Kidney tubule cell (primary cell): ENCODE measurements around the gene CD68.
"Not testable (repeated sequence)": the region's sequence is repeated elsewhere in the genome, so short reads cannot be mapped to it uniquely, and the experiment has no call there.

Source experiments
- DNase-seq: peaks from one replicate; pipeline ENCODE4 v3.0.0-alpha.2; 2018; ENCODE audit warnings: low spot score

The CD68 gene

GRCh38 chr17:7613769-7614424 lies 34.5 kb downstream of the CD68 start:
- peak; percentile 52 for DNase-seq

- peak; percentile 100 for DNase-seq
Observed at GRCh38 chr17:7614425-7615264, 35.2 kb downstream of the CD68 start, which contains the start of gene FXR2. Gene FXR2 (minus strand): TSS chr17:7614897. CDS start chr17:7614532, 365 bp downstream.

- no peak for DNase-seq
Observed at GRCh38 chr17:7615265-7615747, 35.9 kb downstream of the CD68 start.

DNA sequence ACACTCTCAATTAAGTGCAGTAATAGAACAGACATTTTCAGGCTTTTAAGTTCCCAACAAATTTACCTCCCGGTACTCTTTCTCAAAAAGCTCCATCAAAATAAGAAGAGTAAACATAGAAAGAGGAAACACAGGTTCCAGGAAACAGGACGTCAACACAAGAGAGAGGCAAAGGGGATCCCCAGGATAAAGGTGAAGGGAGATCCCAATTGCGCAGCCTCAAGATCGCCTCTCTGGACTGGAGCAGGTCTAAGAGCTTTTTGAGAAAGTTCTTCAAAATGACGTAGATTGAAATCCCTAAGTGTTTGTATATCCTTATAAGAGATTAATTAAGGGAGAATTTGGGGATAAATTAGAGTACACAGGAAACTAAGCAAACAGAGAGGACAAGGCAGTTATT lies 39.2 kb downstream of the CD68 start:
- DNase-seq = no peak

GRCh38 chr17:7620835-7621234 lies 41.4 kb downstream of the CD68 start:
- DNase-seq = no peak

- no peak for DNase-seq
Observed at GRCh38 chr17:7623661-7624060, 44.2 kb downstream of the CD68 start.

DNA sequence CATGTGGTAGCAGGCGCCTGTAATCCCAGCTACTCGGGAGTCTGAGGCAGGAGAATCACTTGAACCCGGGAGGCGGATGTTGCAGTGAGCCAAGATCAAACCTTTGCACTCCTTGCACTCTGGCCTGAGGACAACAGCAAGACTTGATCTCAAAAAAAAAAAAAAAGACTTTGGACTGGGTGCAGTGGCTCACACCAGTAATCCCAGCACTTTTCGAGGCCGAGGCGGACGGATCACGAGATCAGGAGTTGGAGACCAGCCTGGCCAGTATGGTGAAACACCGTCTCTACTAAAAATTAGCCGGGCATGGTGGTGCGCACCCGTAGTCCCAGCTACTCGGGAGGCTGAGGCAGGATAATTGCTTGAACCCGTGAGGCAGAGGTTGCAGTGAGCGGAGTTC lies 46.3 kb downstream of the CD68 start:
- DNase-seq = not testable (repeated sequence)

- no peak for DNase-seq
Observed at GRCh38 chr17:7626307-7626706, 46.9 kb downstream of the CD68 start.

- DNase-seq = no peak
Observed at GRCh38 chr17:7626956-7627249, 47.5 kb downstream of the CD68 start.

- DNase-seq = peak; percentile 94
Observed at GRCh38 chr17:7627250-7628121, 48.0 kb downstream of the CD68 start, which contains the start of gene SAT2. Gene SAT2 (minus strand): TSS chr17:7627821. CDS start chr17:7627635, 186 bp downstream.

GRCh38 chr17:7629939-7630571 lies 50.6 kb downstream of the CD68 start, which contains the start of gene SHBG:
Gene SHBG (plus strand): TSS chr17:7630135. CDS start chr17:7630173, 38 bp downstream.
- DNase-seq = no peak
